ENCODE results near the gene CXCR4. TPM values are rescaled to one million over a fixed set of nuclear protein-coding genes. Genes with fewer than 3 reads are reported as not detected.

The CXCR4 gene
- total and polyA plus RNA-seq, 9 of the 15 experiments (the other 6 are each of a cell fraction or from before 2014, with no cell fraction given), result 0.07 to 0.45 (median 0.17) TPM; not detected in 3

GRCh38 chr2:136143603-136144451 is 25.9 kb upstream of the CXCR4 start (continued):
- no peak for TF ChIP-seq HDAC6 (IDR thresholded peaks at IDR 0.05; ENCODE audit: low read depth, low read length)
- TF ChIP-seq ZBTB12 (CRISPR knock-in tag; IDR thresholded peaks at IDR 0.05), result no peak
- TF ChIP-seq CC2D1A (IDR thresholded peaks at IDR 0.05), result no peak
- no peak for TF ChIP-seq ZNF551 (CRISPR knock-in tag; IDR thresholded peaks at IDR 0.05)
- TF ChIP-seq ZNF512 (tag; IDR thresholded peaks at IDR 0.05), result no peak
- no peak for TF ChIP-seq ZBTB8A (IDR thresholded peaks at IDR 0.05; ENCODE audit: partially characterized antibody)
- TF ChIP-seq ZNF696 (CRISPR knock-in tag; conservative IDR thresholded peaks at IDR 0.05), result no peak
- TF ChIP-seq NFATC3 (IDR thresholded peaks at IDR 0.05), result no peak
- no peak for TF ChIP-seq ETS1 (conservative IDR thresholded peaks at IDR 0.05; ENCODE audit: control insufficient read depth, low read depth, low read length)

Data from K562 (cell line).